ENCODE measurements around the gene NFIX. TPM values are rescaled to one million over a fixed set of nuclear protein-coding genes. Genes with fewer than 3 reads are reported as not detected.

NFIX gene
- total RNA-seq, 1 donor from 2014 or later = 40.7 TPM

GRCh38 chr19:13122980-13123957, 128.0 kb downstream of the NFIX start:
- DNase-seq (ENCODE audit: low read depth) = no peak

GRCh38 chr19:13127051-13127450, 131.8 kb downstream of the NFIX start:
- no peak for DNase-seq (ENCODE audit: low read depth)

- DNase-seq (ENCODE audit: low read depth) = no peak
These were observed 132.7 kb downstream of the NFIX start for GRCh38 chr19:13127811-13128575.

GRCh38 chr19:13128583-13128982, 133.3 kb downstream of the NFIX start:
- DNase-seq (ENCODE audit: low read depth) = no peak

GRCh38 chr19:13129384-13129783, 134.1 kb downstream of the NFIX start:
- no peak for DNase-seq (ENCODE audit: low read depth)

GRCh38 chr19:13130886-13131490, 135.7 kb downstream of the NFIX start:
- DNase-seq (ENCODE audit: low read depth) = no peak

GRCh38 chr19:13132471-13133180, 137.4 kb downstream of the NFIX start:
- no peak for DNase-seq (ENCODE audit: low read depth)

- no peak for DNase-seq (ENCODE audit: low read depth)
These were observed 138.1 kb downstream of the NFIX start for GRCh38 chr19:13133241-13133870.

- no peak for DNase-seq (ENCODE audit: low read depth)
These were observed 139.4 kb downstream of the NFIX start for GRCh38 chr19:13134626-13135025.

GRCh38 chr19:13135068-13136062, 140.1 kb downstream of the NFIX start:
- no peak for DNase-seq (ENCODE audit: low read depth)

- DNase-seq (ENCODE audit: low read depth) = no peak
These were observed 142.1 kb downstream of the NFIX start for GRCh38 chr19:13137290-13137794.

GRCh38 chr19:13138171-13138915, 143.1 kb downstream of the NFIX start:
- no peak for DNase-seq (ENCODE audit: low read depth)

- no peak for DNase-seq (ENCODE audit: low read depth)
These were observed 143.6 kb downstream of the NFIX start for GRCh38 chr19:13138916-13139198.

- no peak for DNase-seq (ENCODE audit: low read depth)
These were observed 144.5 kb downstream of the NFIX start for GRCh38 chr19:13139633-13140311.

GRCh38 chr19:13146763-13147563, 151.7 kb downstream of the NFIX start:
- DNase-seq (ENCODE audit: low read depth) = no peak

Measured in renal cortical epithelial cell (primary cell).